Endodermal cell (in vitro differentiated cells): ENCODE results near the gene SNRNP40. TPM values are rescaled to one million over a fixed set of nuclear protein-coding genes. Genes with fewer than 3 reads are reported as not detected.

Experiments
- DNase-seq: peaks from one replicate; pipeline ENCODE4 v3.0.0-alpha.2; 2017
- H3K27ac ChIP-seq: 2 replicates; pipeline ENCODE4 v1.5.1; 2013; ENCODE audit warnings: mild to moderate bottlenecking, low read depth, low read length, moderate library complexity
- H3K27me3 ChIP-seq: 2 replicates; pipeline ENCODE4 v1.6.1; 2013; ENCODE audit warnings: mild to moderate bottlenecking, low read length, moderate library complexity; ENCODE audit not compliant: insufficient read depth, control insufficient read depth, poor library complexity, severe bottlenecking
- H3K36me3 ChIP-seq: 2 replicates; pipeline ENCODE4 v1.7.0; 2013; ENCODE audit warnings: mild to moderate bottlenecking, low read length, moderate library complexity; ENCODE audit not compliant: control insufficient read depth, insufficient read depth
- H3K4me1 ChIP-seq: one replicate; pipeline ENCODE4 v1.7.0; 2013; ENCODE audit warnings: low read length; ENCODE audit not compliant: control insufficient read depth, insufficient read depth
- H3K4me3 ChIP-seq: 2 replicates; pipeline ENCODE4 v1.5.1; 2013; ENCODE audit warnings: mild to moderate bottlenecking, low read length, moderate library complexity
- H3K9ac ChIP-seq: 2 replicates; pipeline ENCODE4 v1.6.1; 2013; ENCODE audit warnings: mild to moderate bottlenecking, low read length, moderate library complexity; ENCODE audit not compliant: poor library complexity, severe bottlenecking; ENCODE audit errors: extremely low read depth
- H3K9me3 ChIP-seq: 2 replicates; pipeline ENCODE4 v1.6.1; 2013; ENCODE audit warnings: mild to moderate bottlenecking, low read length, moderate library complexity; ENCODE audit not compliant: control insufficient read depth
- H3K27ac Mint-ChIP-seq: 2 replicates; pipeline ENCODE4 v1.8.0; 2020; ENCODE audit warnings: mixed read lengths
- H3K27me3 Mint-ChIP-seq: 2 replicates; pipeline ENCODE4 v1.8.0; 2021; ENCODE audit warnings: mild to moderate bottlenecking, mixed read lengths; ENCODE audit not compliant: insufficient read depth
- H3K36me3 Mint-ChIP-seq: 2 replicates; pipeline ENCODE4 v1.8.0; 2020; ENCODE audit warnings: low read depth, mixed read lengths
- H3K4me1 Mint-ChIP-seq: 2 replicates; pipeline ENCODE4 v1.8.0; 2020; ENCODE audit warnings: mixed read lengths
- H3K4me3 Mint-ChIP-seq: 2 replicates; pipeline ENCODE4 v1.8.0; 2020; ENCODE audit warnings: mild to moderate bottlenecking, moderate library complexity, mixed read lengths
- H3K9me3 Mint-ChIP-seq: 2 replicates; pipeline ENCODE4 v1.8.0; 2020; ENCODE audit warnings: mild to moderate bottlenecking, mixed read lengths
- WGBS, 2 experiments: methylation state at CpG; one replicate each; pipeline versions ENCODE4 v1.1.5 to v1.1.7; 2013; ENCODE audit warnings: missing lambda C conversion rate in 2 of 2, mixed read lengths in 1 of 2; ENCODE audit not compliant: insufficient coverage in 1 of 2, insufficient read length in 1 of 2; 5-methylcytosine and 5-hydroxymethylcytosine counted together
- total RNA-seq, 2 donors: library from RNA; stranded (reverse); fragmentation: NEBNext Ultra II Directional in 1 of 2; extraction: Animal tissue kit (Norgen Biotek cat#: 25700) in 1 of 2; gene quantifications; 2 replicates in 1 of 2; 3 replicates in 1 of 2; pipeline ENCODE4 v1.2.1, GENCODE V29; 2021
- TF ChIP-seq, protein P1 (sequence below): fragments of 200-600 bp; sonication (generic); conservative IDR thresholded peaks from 2 replicates; pipeline ENCODE4 v1.5.0; 2021; ENCODE audit warnings: antibody characterized with exemption, mild to moderate bottlenecking

Gene SNRNP40
- total RNA-seq, 2 donors from 2014 or later = 98.6 to 141 TPM

DNA sequence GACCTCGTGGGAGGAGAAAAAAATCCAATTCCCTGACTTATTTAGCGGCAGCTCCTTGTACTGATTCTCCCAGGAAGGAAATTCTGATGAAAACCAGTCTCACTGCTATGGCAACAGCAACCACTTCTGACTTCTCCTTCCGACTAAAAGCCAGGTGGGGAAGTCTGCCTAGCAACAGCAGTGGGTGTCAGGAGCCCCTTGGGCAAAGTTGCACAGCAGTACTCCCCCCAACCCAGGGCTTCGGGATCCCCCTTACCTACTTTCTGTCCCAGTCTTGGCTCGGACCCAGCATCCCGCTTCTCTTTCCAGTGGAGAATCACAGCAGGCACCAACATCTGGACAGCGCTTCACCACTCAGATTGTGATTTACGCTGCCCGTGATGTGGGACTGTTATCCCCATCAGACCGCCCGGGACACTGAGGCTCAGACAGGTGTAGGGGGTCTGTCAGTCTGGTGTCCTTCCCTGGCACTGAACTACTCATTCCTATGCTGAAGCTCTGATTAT lies 81.5 kb downstream of the SNRNP40 start:
- Histone ChIP-seq H3K4me3 (no peak overlapping the region), H3K27ac (peak overlapping the region; percentile 48), H3K27me3 (no peaks in the 10 kb centered on the region), H3K9me3 (no peaks in the 10 kb centered on the region), H3K9ac (no peak overlapping the region), H3K4me1 (peaks cover 8% of the 10 kb centered on the region), H3K36me3 (no peaks in the 10 kb centered on the region)
- Mint-ChIP-seq H3K36me3 (no peaks in the 10 kb centered on the region), H3K4me3 (no peak overlapping the region), H3K27me3 (no peaks in the 10 kb centered on the region), H3K4me1 (peaks cover 8% of the 10 kb centered on the region), H3K27ac (no peak overlapping the region), H3K9me3 (no peaks in the 10 kb centered on the region)
- WGBS, 2 experiments = 75 to 84% methylated on average over 10 to 11 of the region's 11 CpGs
- DNase-seq = no peak
- TF ChIP-seq, protein P1, sequence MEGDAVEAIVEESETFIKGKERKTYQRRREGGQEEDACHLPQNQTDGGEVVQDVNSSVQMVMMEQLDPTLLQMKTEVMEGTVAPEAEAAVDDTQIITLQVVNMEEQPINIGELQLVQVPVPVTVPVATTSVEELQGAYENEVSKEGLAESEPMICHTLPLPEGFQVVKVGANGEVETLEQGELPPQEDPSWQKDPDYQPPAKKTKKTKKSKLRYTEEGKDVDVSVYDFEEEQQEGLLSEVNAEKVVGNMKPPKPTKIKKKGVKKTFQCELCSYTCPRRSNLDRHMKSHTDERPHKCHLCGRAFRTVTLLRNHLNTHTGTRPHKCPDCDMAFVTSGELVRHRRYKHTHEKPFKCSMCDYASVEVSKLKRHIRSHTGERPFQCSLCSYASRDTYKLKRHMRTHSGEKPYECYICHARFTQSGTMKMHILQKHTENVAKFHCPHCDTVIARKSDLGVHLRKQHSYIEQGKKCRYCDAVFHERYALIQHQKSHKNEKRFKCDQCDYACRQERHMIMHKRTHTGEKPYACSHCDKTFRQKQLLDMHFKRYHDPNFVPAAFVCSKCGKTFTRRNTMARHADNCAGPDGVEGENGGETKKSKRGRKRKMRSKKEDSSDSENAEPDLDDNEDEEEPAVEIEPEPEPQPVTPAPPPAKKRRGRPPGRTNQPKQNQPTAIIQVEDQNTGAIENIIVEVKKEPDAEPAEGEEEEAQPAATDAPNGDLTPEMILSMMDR = no peak

DNA sequence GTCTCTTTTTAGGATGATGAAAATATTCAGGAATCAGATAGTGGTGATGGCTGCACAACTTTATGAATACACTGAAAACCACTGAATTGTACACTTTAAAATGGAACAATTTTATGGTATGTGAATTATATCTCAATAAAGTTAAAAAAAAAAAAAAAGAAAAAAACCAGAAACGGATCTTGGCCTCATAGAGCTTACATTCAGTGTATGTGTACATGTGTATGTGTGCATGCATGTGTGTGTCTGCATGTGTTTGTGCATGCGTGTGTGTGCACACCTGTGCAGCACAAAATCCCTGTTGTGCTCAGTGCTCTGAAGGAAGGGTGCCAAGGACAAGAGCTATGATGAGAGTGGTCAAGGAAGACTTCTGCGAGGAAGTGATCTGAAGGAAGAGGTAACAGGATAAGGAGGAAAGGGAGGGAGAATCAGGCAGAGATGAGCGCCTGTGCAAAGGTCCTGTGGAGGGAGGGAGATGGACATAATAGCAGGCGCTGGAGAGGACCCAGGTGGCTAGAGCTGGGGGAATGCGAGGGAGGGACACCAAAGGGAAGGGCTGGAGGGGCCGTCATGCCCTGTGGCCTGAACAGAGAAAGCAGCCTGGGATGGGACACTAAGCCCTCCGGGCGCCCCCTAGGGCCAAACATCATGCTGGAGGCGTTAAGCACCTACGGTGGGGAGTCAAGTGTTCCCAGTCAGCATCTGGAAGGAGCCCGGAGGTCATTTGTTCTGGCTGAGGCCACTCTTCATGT lies 82.1 kb downstream of the SNRNP40 start:
- DNase-seq = peak; percentile 92
- peaks cover 8% of the 10 kb centered on the region for H3K4me1 ChIP-seq
- H3K4me3 ChIP-seq = no peak overlapping the region
- no peaks in the 10 kb centered on the region for H3K36me3 Mint-ChIP-seq
- H3K4me1 Mint-ChIP-seq = peaks cover 8% of the 10 kb centered on the region
- TF ChIP-seq, protein P1 = peak; percentile 79
- no peak overlapping the region for H3K9ac ChIP-seq
- H3K9me3 Mint-ChIP-seq = no peaks in the 10 kb centered on the region
- H3K4me3 Mint-ChIP-seq = no peak overlapping the region
- no peaks in the 10 kb centered on the region for H3K36me3 ChIP-seq
- no peaks in the 10 kb centered on the region for H3K27me3 Mint-ChIP-seq
- WGBS, 2 experiments = 66 to 71% methylated on average over 11 to 12 of the region's 12 CpGs
- H3K9me3 ChIP-seq = no peaks in the 10 kb centered on the region
- peak overlapping the region; percentile 48 for H3K27ac ChIP-seq
- no peak overlapping the region for H3K27ac Mint-ChIP-seq
- no peaks in the 10 kb centered on the region for H3K27me3 ChIP-seq

Other genes with a start within 250 kb of the SNRNP40 start
- 100 to 1,000 TPM; 207 to 210 TPM for gene PUM1, start 231.1 kb downstream of the SNRNP40 start, total RNA-seq
- gene NKAIN1, start 56.9 kb downstream of the SNRNP40 start, total RNA-seq = 10 to 100 TPM in 1 of 2 donors, 1 to 10 TPM in 1; 7.0 to 13.2 TPM
- 10 to 100 TPM; 47.6 to 53.8 TPM for gene ZCCHC17, start 244 bp upstream of the SNRNP40 start, total RNA-seq
- gene FABP3, start 76.3 kb upstream of the SNRNP40 start, total RNA-seq = 1 to 10 TPM; 3.0 to 3.4 TPM
- 10 to 100 TPM; 25.9 to 35.1 TPM for gene SERINC2, start 116.4 kb upstream of the SNRNP40 start, total RNA-seq